OCI-LY7 (cell line): Measurements from ENCODE around the gene FBP1. TPM values are rescaled to one million over a fixed set of nuclear protein-coding genes. Genes with fewer than 3 reads are reported as not detected.
"Not testable (repeated sequence)": the region's sequence is repeated elsewhere in the genome, so short reads cannot be mapped to it uniquely, and the experiment has no call there.

Experiments
- BruUV-seq: library from RNA; stranded (reverse); fragments of 400-500 nt; replicated peaks from 2 replicates; lab custom pipeline; 2021; lab: Mats Ljungman, UMichigan
- CTCF ChIA-PET: fragments of 300-600 bp; sonication (Branson Sonifier 250); formaldehyde crosslinking; loops from one replicate; lab custom pipeline; 2022; ENCODE audit warnings: antibody characterized with exemption; ENCODE audit not compliant: unreplicated experiment; lab: Charles Lee
- POLR2A ChIA-PET: fragments of 300-600 bp; sonication (Branson Sonifier 250); formaldehyde crosslinking; loops from one replicate; lab custom pipeline; 2022; ENCODE audit warnings: antibody characterized with exemption; lab: Charles Lee
- DNase-seq: peaks from one replicate; pipeline ENCODE4 v3.0.0-alpha.2; 2015; ENCODE audit warnings: low spot score
- H2AFZ ChIP-seq: fragments of 200-600 bp; sonication (generic), shearing (Covaris generic); 2 replicates; pipeline ENCODE4 v1.6.1; 2014; ENCODE audit warnings: mild to moderate bottlenecking, antibody characterized with exemption, low read length, moderate library complexity
- H3K27ac ChIP-seq: fragments of 200-600 bp; sonication (generic); 2 replicates; pipeline ENCODE4 v1.5.1; 2014; ENCODE audit warnings: mixed run types, low read depth, mild to moderate bottlenecking, moderate library complexity, low read length, inconsistent platforms; ENCODE audit not compliant: poor library complexity, severe bottlenecking
- H3K36me3 ChIP-seq: fragments of 200-600 bp; sonication (generic); 2 replicates; pipeline ENCODE4 v1.6.1; 2014; ENCODE audit warnings: mild to moderate bottlenecking, antibody characterized with exemption, low read length, moderate library complexity, mixed read lengths; ENCODE audit not compliant: insufficient read depth
- H3K4me1 ChIP-seq: fragments of 200-600 bp; sonication (generic); 2 replicates; pipeline ENCODE4 v1.5.1; 2014; ENCODE audit warnings: mild to moderate bottlenecking, low read length; ENCODE audit not compliant: insufficient read depth, poor library complexity, severe bottlenecking
- H3K4me2 ChIP-seq: fragments of 200-600 bp; sonication (generic); 2 replicates; pipeline ENCODE4 v1.6.1; 2014; ENCODE audit warnings: mild to moderate bottlenecking, low read length
- H3K4me3 ChIP-seq: fragments of 200-600 bp; sonication (generic); 2 replicates; pipeline ENCODE4 v1.5.1; 2014; ENCODE audit warnings: mild to moderate bottlenecking, low read depth, low read length; ENCODE audit not compliant: poor library complexity, severe bottlenecking
- H3K79me2 ChIP-seq: fragments of 200-600 bp; sonication (generic); 2 replicates; pipeline ENCODE4 v1.6.1; 2016; ENCODE audit warnings: low read depth, mild to moderate bottlenecking, low read length, moderate library complexity, mixed read lengths; ENCODE audit not compliant: insufficient read depth
- H3K9me2 ChIP-seq: fragments of 200-600 bp; sonication (generic); 2 replicates; pipeline ENCODE4 v1.6.1; 2016; ENCODE audit warnings: mild to moderate bottlenecking, low read length, mixed read lengths; ENCODE audit not compliant: insufficient read depth
- H3K9me3 ChIP-seq: fragments of 200-600 bp; sonication (generic); 2 replicates; pipeline ENCODE4 v1.6.1; 2014; ENCODE audit warnings: mild to moderate bottlenecking, mixed run types, low read length, mixed read lengths
- H4K20me1 ChIP-seq: fragments of 200-600 bp; sonication (generic); 2 replicates; pipeline ENCODE4 v1.6.1; 2014; ENCODE audit warnings: mild to moderate bottlenecking, antibody characterized with exemption, low read length, moderate library complexity, mixed read lengths; ENCODE audit not compliant: insufficient read depth
- EZH2phosphoT487 ChIP-seq: fragments of 200-600 bp; sonication (generic); IDR thresholded peaks from 2 replicates; pipeline ENCODE4 v1.6.1; 2018; ENCODE audit warnings: low read depth, borderline replicate concordance, mild to moderate bottlenecking, mixed run types, antibody characterized with exemption, low read length, moderate library complexity, mixed read lengths
- intact Hi-C: fragments of 100-400 bp; cut with micrococcal nuclease; formaldehyde crosslinking; loops from one replicate; pipeline ENCODE4 v1.10.0; 2022; ENCODE audit not compliant: unreplicated experiment
- total RNA-seq, 2 experiments: library from RNA; depleted of rRNA in 1 of 2; stranded (reverse); fragments of >200 nt in 1 of 2; shearing (Covaris generic) in 1 of 2; gene quantifications; 2 replicates each; pipeline ENCODE4 v1.2.3, GENCODE V29; 2014 to 2022
- TF ChIP-seq, protein P1 (sequence below): fragments of 200-600 bp; sonication (generic); conservative IDR thresholded peaks from 2 replicates; pipeline ENCODE4 v1.5.1; 2014; ENCODE audit warnings: mild to moderate bottlenecking, antibody characterized with exemption, low read length, moderate library complexity, mixed read lengths

Gene FBP1
- total RNA-seq, 2 experiments from 2014 or later, result 63.9 to 79.1 TPM

DNA sequence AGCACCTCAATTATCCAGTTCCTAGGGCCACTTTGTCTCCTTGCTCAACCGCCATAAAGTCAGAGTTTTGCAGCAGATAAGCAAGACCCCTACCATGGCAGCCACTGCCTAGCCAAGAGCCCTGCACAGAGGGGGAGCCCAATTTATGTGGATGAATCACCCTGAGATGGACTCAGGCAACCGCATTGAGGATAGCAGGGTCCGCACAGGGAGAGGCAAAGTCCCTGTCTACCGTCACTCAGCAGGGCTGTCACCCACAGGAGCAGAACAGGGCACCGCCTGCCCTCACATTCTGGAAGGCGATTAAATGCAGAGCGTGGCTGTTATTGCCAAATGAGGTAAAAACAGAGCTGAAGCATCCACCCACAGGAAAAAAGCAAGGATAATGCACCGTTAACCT, 47.4 kb downstream of the FBP1 start:
- Histone ChIP-seq H3K27ac (no peak overlapping the region), H3K79me2 (no peaks in the 10 kb centered on the region), H2AFZ (no peak overlapping the region), H3K9me2 (no peaks in the 10 kb centered on the region), H3K36me3 (no peaks in the 10 kb centered on the region), H3K9me3 (no peaks in the 10 kb centered on the region), H3K4me3 (no peak overlapping the region), H3K4me2 (no peak overlapping the region), H3K4me1 (peaks cover 23% of the 10 kb centered on the region), H4K20me1 (no peaks in the 10 kb centered on the region)
- no TSS peak for BruUV-seq
- DNase-seq, result no peak
- TF ChIP-seq, protein P1, sequence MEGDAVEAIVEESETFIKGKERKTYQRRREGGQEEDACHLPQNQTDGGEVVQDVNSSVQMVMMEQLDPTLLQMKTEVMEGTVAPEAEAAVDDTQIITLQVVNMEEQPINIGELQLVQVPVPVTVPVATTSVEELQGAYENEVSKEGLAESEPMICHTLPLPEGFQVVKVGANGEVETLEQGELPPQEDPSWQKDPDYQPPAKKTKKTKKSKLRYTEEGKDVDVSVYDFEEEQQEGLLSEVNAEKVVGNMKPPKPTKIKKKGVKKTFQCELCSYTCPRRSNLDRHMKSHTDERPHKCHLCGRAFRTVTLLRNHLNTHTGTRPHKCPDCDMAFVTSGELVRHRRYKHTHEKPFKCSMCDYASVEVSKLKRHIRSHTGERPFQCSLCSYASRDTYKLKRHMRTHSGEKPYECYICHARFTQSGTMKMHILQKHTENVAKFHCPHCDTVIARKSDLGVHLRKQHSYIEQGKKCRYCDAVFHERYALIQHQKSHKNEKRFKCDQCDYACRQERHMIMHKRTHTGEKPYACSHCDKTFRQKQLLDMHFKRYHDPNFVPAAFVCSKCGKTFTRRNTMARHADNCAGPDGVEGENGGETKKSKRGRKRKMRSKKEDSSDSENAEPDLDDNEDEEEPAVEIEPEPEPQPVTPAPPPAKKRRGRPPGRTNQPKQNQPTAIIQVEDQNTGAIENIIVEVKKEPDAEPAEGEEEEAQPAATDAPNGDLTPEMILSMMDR, result no peak
- TF ChIP-seq EZH2phosphoT487, result no peak
- ChIA-PET CTCF (no interaction called here), POLR2A (interaction anchor here (1.0 kb wide), 1 partner anchor 14 kb away, joined by 4 read pairs; no protein-coding TSS in a partner anchor)
- intact Hi-C loops, result no loop called here

DNA sequence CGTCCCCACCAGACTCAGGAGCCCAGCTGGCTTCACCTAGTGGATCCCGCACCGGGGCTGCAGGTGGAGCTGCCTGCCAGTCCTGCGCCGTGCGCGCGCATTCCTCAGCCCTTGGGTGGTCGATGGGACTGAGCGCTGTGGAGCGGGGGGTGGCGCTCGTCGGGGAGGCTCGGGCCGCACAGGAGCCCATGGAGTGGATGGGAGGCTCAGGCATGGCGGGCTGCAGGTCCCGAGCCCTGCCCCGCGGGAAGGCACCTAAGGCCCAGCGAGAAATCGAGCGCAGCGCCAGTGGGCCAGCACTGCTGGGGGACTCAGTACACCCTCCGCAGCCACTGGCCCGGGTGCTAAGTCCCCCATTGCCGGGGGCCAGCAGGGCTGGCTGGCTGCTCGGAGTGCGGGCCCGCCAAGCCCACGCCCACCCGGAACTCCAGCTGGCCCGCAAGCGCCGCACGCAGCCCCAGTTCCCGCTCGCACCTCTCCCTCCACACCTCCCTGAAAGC, 48.2 kb downstream of the FBP1 start:
- BruUV-seq, H3K79me2 ChIP-seq, DNase-seq, POLR2A ChIA-PET, intact Hi-C loops, CTCF ChIA-PET, H3K4me3 ChIP-seq, H4K20me1 ChIP-seq, H3K4me2 ChIP-seq, H3K9me2 ChIP-seq, H2AFZ ChIP-seq, H3K36me3 ChIP-seq, H3K9me3 ChIP-seq, H3K27ac ChIP-seq: not testable (repeated sequence)
- peaks cover 25% of the 10 kb centered on the region for H3K4me1 ChIP-seq

DNA sequence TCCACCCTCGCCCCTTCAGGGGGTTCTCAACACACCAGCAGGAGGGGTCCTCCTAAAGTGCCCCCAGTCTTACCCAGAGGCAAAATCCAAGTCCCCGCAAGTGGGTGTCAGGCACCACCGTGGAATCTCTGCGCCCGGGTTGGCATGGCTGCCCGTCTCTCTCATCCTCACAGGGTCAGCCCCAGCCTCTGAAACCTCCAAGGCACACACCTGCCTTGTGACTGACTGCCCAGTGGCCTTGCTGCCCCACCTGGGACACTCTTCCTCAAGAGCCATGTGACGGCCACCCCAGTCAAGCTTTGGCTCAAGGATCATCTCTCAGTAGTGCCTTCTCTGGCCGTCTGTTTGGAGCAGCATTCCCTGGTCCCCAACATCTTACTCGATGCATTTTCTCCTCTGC, 50.6 kb downstream of the FBP1 start:
- Histone ChIP-seq H3K4me3 (no peak overlapping the region), H3K4me2 (no peak overlapping the region), H3K4me1 (peaks cover 30% of the 10 kb centered on the region), H3K36me3 (no peaks in the 10 kb centered on the region), H3K9me2 (no peaks in the 10 kb centered on the region), H3K79me2 (no peaks in the 10 kb centered on the region), H3K9me3 (no peaks in the 10 kb centered on the region), H3K27ac (no peak overlapping the region), H4K20me1 (no peaks in the 10 kb centered on the region), H2AFZ (no peak overlapping the region)
- POLR2A ChIA-PET, result interaction anchor here (0.6 kb wide), 1 partner anchor 321 kb away, joined by 3 read pairs; no protein-coding TSS in a partner anchor
- no TSS peak for BruUV-seq
- no peak for DNase-seq
- intact Hi-C loops, result no loop called here
- CTCF ChIA-PET, result no interaction called here
- TF ChIP-seq, protein P1, result no peak
- TF ChIP-seq EZH2phosphoT487, result no peak
